Left lung (tissue), 10 donors: ENCODE data around the gene NCK2. TPM values are rescaled to one million over a fixed set of nuclear protein-coding genes. Genes with fewer than 3 reads are reported as not detected.

Experiments
- ATAC-seq: fragments of 200-7000 bp; cut with Tn5 transposase; one replicate; pipeline ENCODE4 v1.9.1; 2020; ENCODE audit warnings: moderate library complexity
- DNase-seq, 4 donors: peaks; one replicate each; pipeline ENCODE4 v3.0.0-alpha.2; 2013 to 2020
- H3K27ac ChIP-seq, 2 donors: fragments of 200-600 bp; sonication (generic) in 1 of 2; one replicate each; pipeline versions ENCODE4 v1.5.0 to v1.8.0; 2020 to 2021
- H3K27me3 ChIP-seq, 2 donors: fragments of 200-600 bp; sonication (generic) in 1 of 2; one replicate each; pipeline versions ENCODE4 v1.5.0 to v1.8.0; 2020 to 2021
- H3K36me3 ChIP-seq, 2 donors: fragments of 200-600 bp; sonication (generic) in 1 of 2; one replicate each; pipeline versions ENCODE4 v1.5.0 to v1.8.0; 2020 to 2021
- H3K4me1 ChIP-seq, 2 donors: fragments of 200-600 bp; one replicate each; pipeline ENCODE4 v1.8.0; 2021
- H3K4me3 ChIP-seq, 2 donors: fragments of 200-600 bp; sonication (generic) in 1 of 2; one replicate each; pipeline versions ENCODE4 v1.5.0 to v1.8.0; 2020 to 2021; ENCODE audit warnings: mild to moderate bottlenecking in 1 of 2
- H3K9me3 ChIP-seq, 2 donors: fragments of 200-600 bp; sonication (generic) in 1 of 2; one replicate each; pipeline versions ENCODE4 v1.5.0 to v1.8.0; 2020 to 2021
- CTCF ChIP-seq, 2 donors: fragments of 200-600 bp; sonication (generic) in 1 of 2; IDR thresholded peaks; one replicate each; pipeline versions ENCODE4 v1.5.0 to v1.8.0; 2021; ENCODE audit warnings: antibody characterized with exemption in 2 of 2
- intact Hi-C, 2 donors: fragments of 100-400 bp; cut with DNase I; formaldehyde crosslinking; loops; one replicate each; pipeline versions ENCODE4 v1.11.2 to v1.14.2; 2022
- polyA plus RNA-seq, 6 donors: library from polyadenylated mRNA; unstranded; fragments of 120-200 nt; gene quantifications; one replicate each; pipeline ENCODE4 v1.2.1, GENCODE V29; 2013; ENCODE audit not compliant: insufficient read length in 6 of 6
- total RNA-seq, 2 donors: library from RNA; stranded (reverse); fragmentation: NEBNext Ultra II Directional; extraction: Animal tissue kit (Norgen Biotek cat#: 25700); gene quantifications; one replicate each; pipeline ENCODE4 v1.2.1, GENCODE V29; 2021
- donor health status: DM: no; HTN: yes; CAD: no.
- donor health status: DM: no; HTN: no; CAD: no.

Gene NCK2
- total and polyA plus RNA-seq, 8 donors: 37.6 to 88.5 (median 71.7) TPM

- Histone ChIP-seq H3K27ac (no peak overlapping the region), H3K27me3 (no peaks in the 10 kb centered on the region), H3K4me1 (peaks cover 12 to 65% of the 10 kb centered on the region in 2 donors), H3K4me3 (no peak overlapping the region), H3K36me3 (no peaks in the 10 kb centered on the region), H3K9me3 (no peaks in the 10 kb centered on the region)
- intact Hi-C loops: no loop called here
- DNase-seq: no peak
- ATAC-seq: no peak
- TF ChIP-seq CTCF (IDR thresholded peaks at IDR 0.05): no peak
These were observed 34.7 kb downstream of the NCK2 start for GRCh38 chr2:105779394-105779793.

GRCh38 chr2:105780606-105781005 lies 35.9 kb downstream of the NCK2 start:
- no peak for TF ChIP-seq CTCF (IDR thresholded peaks at IDR 0.05)
- Histone ChIP-seq H3K4me1 (peaks cover 9 to 54% of the 10 kb centered on the region in 2 donors), H3K27me3 (no peaks in the 10 kb centered on the region), H3K4me3 (no peak overlapping the region), H3K9me3 (no peaks in the 10 kb centered on the region), H3K36me3 (no peaks in the 10 kb centered on the region), H3K27ac (no peak overlapping the region)
- no peak for ATAC-seq
- no peak for DNase-seq
- intact Hi-C loops: no loop called here

GRCh38 chr2:105781274-105781978 lies 36.7 kb downstream of the NCK2 start:
- no peaks in the 10 kb centered on the region for H3K36me3 ChIP-seq
- TF ChIP-seq CTCF (IDR thresholded peaks at IDR 0.05): no peak
- H3K27ac ChIP-seq: no peak overlapping the region
- no peaks in the 10 kb centered on the region for H3K9me3 ChIP-seq
- intact Hi-C loops: no loop called here
- no peaks in the 10 kb centered on the region for H3K27me3 ChIP-seq
- DNase-seq (no peak), ATAC-seq (no peak)
- peaks cover 5 to 53% of the 10 kb centered on the region in 2 donors for H3K4me1 ChIP-seq
- H3K4me3 ChIP-seq: no peak overlapping the region

- Histone ChIP-seq H3K9me3 (no peaks in the 10 kb centered on the region), H3K36me3 (no peaks in the 10 kb centered on the region), H3K4me1 (peaks cover 5 to 53% of the 10 kb centered on the region in 2 donors), H3K27ac (no peak overlapping the region), H3K27me3 (no peaks in the 10 kb centered on the region), H3K4me3 (no peak overlapping the region)
- no peak for TF ChIP-seq CTCF (IDR thresholded peaks at IDR 0.05)
- intact Hi-C loops: no loop called here
- DNase-seq (no peak), ATAC-seq (no peak)
These were observed 37.4 kb downstream of the NCK2 start for GRCh38 chr2:105782123-105782522.

- no peak for DNase-seq
- intact Hi-C loops: no loop called here
- no peaks in the 10 kb centered on the region for H3K36me3 ChIP-seq
These were observed 37.9 kb downstream of the NCK2 start for GRCh38 chr2:105782646-105783045.

More at GRCh38 chr2:105782646-105783045, 37.9 kb downstream of the NCK2 start:
- no peak for TF ChIP-seq CTCF (IDR thresholded peaks at IDR 0.05)
- Histone ChIP-seq H3K27ac (no peak overlapping the region), H3K4me3 (no peak overlapping the region), H3K4me1 (peaks cover 5 to 57% of the 10 kb centered on the region in 2 donors), H3K9me3 (no peaks in the 10 kb centered on the region), H3K27me3 (no peaks in the 10 kb centered on the region)
- ATAC-seq: peak; percentile 20
